GM12892 (cell line): Measurements from ENCODE around the gene NPIPB12. TPM values are rescaled to one million over a fixed set of nuclear protein-coding genes. Genes with fewer than 3 reads are reported as not detected.
"Not testable (repeated sequence)": the region's sequence is repeated elsewhere in the genome, so short reads cannot be mapped to it uniquely, and the experiment has no call there.

ENCODE experiments used
- DNase-seq: peaks from one replicate; pipeline ENCODE4 v3.0.0; 2011; ENCODE audit not compliant: insufficient read length
- FAIRE-seq: peaks from 2 replicates; lab custom pipeline; 2011; peaks lifted over from hg19 to GRCh38; lab: Jason Lieb, UNC
- polyA plus RNA-seq: library from polyadenylated mRNA; unstranded; fragments of >200 nt; gene quantifications from one replicate; pipeline ENCODE4 v1.2.1, GENCODE V29; 2012; ENCODE audit warnings: missing spikeins, inconsistent platforms; ENCODE audit not compliant: missing spikeins

Gene NPIPB12
- polyA plus RNA-seq, result 38.8 TPM

GRCh38 chr16:29506308-29506707 lies at the start of gene NPIPB12:
TSS of gene NPIPB12 (minus strand) at chr16:29506408.
- not testable (repeated sequence) for FAIRE-seq, DNase-seq

- FAIRE-seq, DNase-seq: not testable (repeated sequence)
These were observed 15.3 kb upstream of the NPIPB12 start for GRCh38 chr16:29521520-29521919.

GRCh38 chr16:29482276-29482675 lies 23.9 kb downstream of the NPIPB12 start:
- FAIRE-seq, DNase-seq: not testable (repeated sequence)

- FAIRE-seq, DNase-seq: not testable (repeated sequence)
These were observed 34.1 kb downstream of the NPIPB12 start for GRCh38 chr16:29472065-29472464.

- DNase-seq, FAIRE-seq: not testable (repeated sequence)
These were observed 36.5 kb downstream of the NPIPB12 start for GRCh38 chr16:29469660-29470059.

- not testable (repeated sequence) for DNase-seq, FAIRE-seq
These were observed 38.4 kb downstream of the NPIPB12 start for GRCh38 chr16:29467654-29468366.

- DNase-seq, FAIRE-seq: not testable (repeated sequence)
These were observed 39.3 kb downstream of the NPIPB12 start for GRCh38 chr16:29466904-29467303.

GRCh38 chr16:29465985-29466824 lies 40.0 kb downstream of the NPIPB12 start:
- not testable (repeated sequence) for DNase-seq, FAIRE-seq

- FAIRE-seq, DNase-seq: not testable (repeated sequence)
These were observed 45.6 kb downstream of the NPIPB12 start for GRCh38 chr16:29460647-29461030.

GRCh38 chr16:29459706-29460646 lies 46.2 kb downstream of the NPIPB12 start, which contains the start of gene SULT1A4:
TSS of gene SULT1A4 (plus strand) at chr16:29459913. CDS start at chr16:29461386, 1,473 bp downstream.
- DNase-seq, FAIRE-seq: not testable (repeated sequence)

- not testable (repeated sequence) for FAIRE-seq, DNase-seq
These were observed 48.5 kb downstream of the NPIPB12 start for GRCh38 chr16:29457660-29458059.

- FAIRE-seq, result peak; percentile 61
- DNase-seq, result not testable (repeated sequence)
These were observed 51.4 kb downstream of the NPIPB12 start for GRCh38 chr16:29454828-29455227.

GRCh38 chr16:29454269-29454668 lies 51.9 kb downstream of the NPIPB12 start, which contains the start of the genes BOLA2 and SLX1B:
TSS of gene BOLA2 (minus strand) at chr16:29454351. CDS start at chr16:29454253, 98 bp downstream.
TSS of gene SLX1B (plus strand) at chr16:29454533.
- not testable (repeated sequence) for DNase-seq
- FAIRE-seq, result peak; percentile 97

GRCh38 chr16:29453754-29454153 lies 52.5 kb downstream of the NPIPB12 start:
- DNase-seq, FAIRE-seq: not testable (repeated sequence)
